ENCODE data around the gene ZNF638.
"Not testable (repeated sequence)": the region's sequence is repeated elsewhere in the genome, so short reads cannot be mapped to it uniquely, and the experiment has no call there.

ZNF638 gene

DNA sequence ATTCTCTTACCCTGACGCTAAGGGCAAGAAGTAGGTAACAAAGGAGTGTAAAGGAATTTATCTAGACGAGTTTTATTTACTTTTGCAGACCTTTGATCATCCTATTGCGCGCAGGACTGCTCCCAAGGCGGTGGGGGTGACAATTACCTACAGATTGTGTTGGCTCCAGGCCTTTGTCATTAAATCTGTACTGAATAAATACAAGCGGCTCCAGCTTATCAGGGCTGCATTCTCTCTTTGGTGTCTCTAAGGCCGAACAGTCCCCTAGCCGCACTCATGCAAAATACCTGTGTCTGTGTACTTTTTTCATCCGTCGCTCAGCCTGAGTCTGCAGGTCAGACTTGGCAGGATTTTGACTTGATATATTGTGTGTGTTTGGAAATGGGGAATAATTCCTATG, 63.9 kb downstream of the ZNF638 start:
- Histone ChIP-seq H3K9me3 (ENCODE audit: control insufficient read depth, low read length) (no peaks in the 10 kb centered on the region), H3K36me3 (ENCODE audit: control insufficient read depth, insufficient read depth, low read length) (peaks cover 82% of the 10 kb centered on the region), H3K27ac (ENCODE audit: low read depth, low read length, severe bottlenecking) (no peak overlapping the region), H3K4me1 (ENCODE audit: control insufficient read depth, insufficient read depth, low read length, poor library complexity, severe bottlenecking) (no peaks in the 10 kb centered on the region), H3K4me3 (ENCODE audit: extremely low read depth, insufficient read depth, low read length, poor library complexity, severe bottlenecking) (no peak overlapping the region)
- 97 to 99% methylated on average over 10 of the region's 10 CpGs for WGBS, 2 experiments (ENCODE audit: insufficient coverage in 2 of 2)

DNA sequence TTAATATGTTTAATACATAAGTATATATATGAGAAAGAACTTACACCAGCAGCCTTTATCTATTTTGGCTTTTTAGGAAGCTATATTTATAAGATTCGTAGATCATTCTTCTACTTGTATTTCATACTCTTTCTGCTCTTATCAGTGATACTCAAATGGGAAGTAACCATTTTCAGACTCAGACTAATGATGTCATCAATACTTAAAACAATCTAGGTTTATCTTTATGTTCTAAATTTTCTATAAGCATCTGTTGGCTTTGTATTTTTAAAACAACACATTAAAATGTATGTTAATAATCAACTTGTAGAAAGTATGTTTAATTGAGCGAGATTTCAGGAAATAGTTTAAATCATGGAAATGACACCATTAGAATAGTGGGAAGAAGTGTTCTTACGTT, 70.8 kb downstream of the ZNF638 start:
- WGBS, 2 experiments (ENCODE audit: insufficient coverage in 2 of 2) = 87 to 100% methylated on average over 2 of the region's 3 CpGs
- Histone ChIP-seq H3K4me1 (ENCODE audit: control insufficient read depth, insufficient read depth, low read length, poor library complexity, severe bottlenecking) (no peaks in the 10 kb centered on the region), H3K36me3 (ENCODE audit: control insufficient read depth, insufficient read depth, low read length) (peaks cover 54% of the 10 kb centered on the region)

GRCh38 chr2:71409611-71410010, 78.0 kb downstream of the ZNF638 start:
- no peak overlapping the region for H3K4me3 ChIP-seq (ENCODE audit: extremely low read depth, insufficient read depth, low read length, poor library complexity, severe bottlenecking)
- H3K36me3 ChIP-seq (ENCODE audit: control insufficient read depth, insufficient read depth, low read length) = peaks cover 42% of the 10 kb centered on the region
- no peaks in the 10 kb centered on the region for H3K9me3 ChIP-seq (ENCODE audit: control insufficient read depth, low read length)
- peaks cover 3% of the 10 kb centered on the region for H3K4me1 ChIP-seq (ENCODE audit: control insufficient read depth, insufficient read depth, low read length, poor library complexity, severe bottlenecking)
- no peak overlapping the region for H3K27ac ChIP-seq (ENCODE audit: low read depth, low read length, severe bottlenecking)
- 100% methylated on average over 1 of the region's 3 CpGs; no CpG with 5 or more reads in 1 of the 2 experiments for WGBS, 2 experiments (ENCODE audit: insufficient coverage in 2 of 2)

More for the DNA sequence above, 70.8 kb downstream of the ZNF638 start:
- H3K9me3 ChIP-seq (ENCODE audit: control insufficient read depth, low read length) = no peaks in the 10 kb centered on the region
- no peak overlapping the region for H3K4me3 ChIP-seq (ENCODE audit: extremely low read depth, insufficient read depth, low read length, poor library complexity, severe bottlenecking)
- no peak overlapping the region for H3K27ac ChIP-seq (ENCODE audit: low read depth, low read length, severe bottlenecking)

- no peak overlapping the region for H3K4me3 ChIP-seq (ENCODE audit: extremely low read depth, insufficient read depth, low read length, poor library complexity, severe bottlenecking)
- WGBS, 2 experiments (ENCODE audit: insufficient coverage in 2 of 2) = 92% methylated on average over 3 of the region's 4 CpGs
- H3K9me3 ChIP-seq (ENCODE audit: control insufficient read depth, low read length) = no peaks in the 10 kb centered on the region
- H3K27ac ChIP-seq (ENCODE audit: low read depth, low read length, severe bottlenecking) = no peak overlapping the region
- H3K36me3 ChIP-seq (ENCODE audit: control insufficient read depth, insufficient read depth, low read length) = peaks cover 37% of the 10 kb centered on the region
- peaks cover 3% of the 10 kb centered on the region for H3K4me1 ChIP-seq (ENCODE audit: control insufficient read depth, insufficient read depth, low read length, poor library complexity, severe bottlenecking)
Observed at GRCh38 chr2:71410696-71411095, 79.1 kb downstream of the ZNF638 start.

- Histone ChIP-seq H3K36me3 (ENCODE audit: control insufficient read depth, insufficient read depth, low read length) (peaks cover 16% of the 10 kb centered on the region), H3K4me3 (ENCODE audit: extremely low read depth, insufficient read depth, low read length, poor library complexity, severe bottlenecking) (peak overlapping the region; percentile 16)
- H3K4me1 ChIP-seq (ENCODE audit: control insufficient read depth, insufficient read depth, low read length, poor library complexity, severe bottlenecking); H3K9me3 ChIP-seq (ENCODE audit: control insufficient read depth, low read length); H3K27ac ChIP-seq (ENCODE audit: low read depth, low read length, severe bottlenecking): not testable (repeated sequence)
- WGBS, 2 experiments (ENCODE audit: insufficient coverage in 2 of 2) = no CpG with 5 or more reads among the region's 15 CpGs
Observed at GRCh38 chr2:71416866-71417265, 85.3 kb downstream of the ZNF638 start.

- peaks cover 5% of the 10 kb centered on the region for H3K4me1 ChIP-seq (ENCODE audit: control insufficient read depth, insufficient read depth, low read length, poor library complexity, severe bottlenecking)
- H3K4me3 ChIP-seq (ENCODE audit: extremely low read depth, insufficient read depth, low read length, poor library complexity, severe bottlenecking) = peak overlapping the region; percentile 16
- WGBS, 2 experiments (ENCODE audit: insufficient coverage in 2 of 2) = 0% methylated on average over 1 of the region's 16 CpGs; no CpG with 5 or more reads in 1 of the 2 experiments
- H3K27ac ChIP-seq (ENCODE audit: low read depth, low read length, severe bottlenecking) = peak overlapping the region; percentile 4
- peaks cover 18% of the 10 kb centered on the region for H3K36me3 ChIP-seq (ENCODE audit: control insufficient read depth, insufficient read depth, low read length)
- H3K9me3 ChIP-seq (ENCODE audit: control insufficient read depth, low read length) = no peaks in the 10 kb centered on the region
Observed at GRCh38 chr2:71417300-71418202, 86.0 kb downstream of the ZNF638 start.

- H3K4me3 ChIP-seq (ENCODE audit: extremely low read depth, insufficient read depth, low read length, poor library complexity, severe bottlenecking) = no peak overlapping the region
- no peaks in the 10 kb centered on the region for H3K9me3 ChIP-seq (ENCODE audit: control insufficient read depth, low read length)
- H3K27ac ChIP-seq (ENCODE audit: low read depth, low read length, severe bottlenecking) = no peak overlapping the region
- 67 to 94% methylated on average over 1 to 2 of the region's 4 CpGs for WGBS, 2 experiments (ENCODE audit: insufficient coverage in 2 of 2)
- peaks cover 32% of the 10 kb centered on the region for H3K36me3 ChIP-seq (ENCODE audit: control insufficient read depth, insufficient read depth, low read length)
- H3K4me1 ChIP-seq (ENCODE audit: control insufficient read depth, insufficient read depth, low read length, poor library complexity, severe bottlenecking) = peaks cover 5% of the 10 kb centered on the region
Observed at GRCh38 chr2:71419145-71419544, 87.6 kb downstream of the ZNF638 start.

DNA sequence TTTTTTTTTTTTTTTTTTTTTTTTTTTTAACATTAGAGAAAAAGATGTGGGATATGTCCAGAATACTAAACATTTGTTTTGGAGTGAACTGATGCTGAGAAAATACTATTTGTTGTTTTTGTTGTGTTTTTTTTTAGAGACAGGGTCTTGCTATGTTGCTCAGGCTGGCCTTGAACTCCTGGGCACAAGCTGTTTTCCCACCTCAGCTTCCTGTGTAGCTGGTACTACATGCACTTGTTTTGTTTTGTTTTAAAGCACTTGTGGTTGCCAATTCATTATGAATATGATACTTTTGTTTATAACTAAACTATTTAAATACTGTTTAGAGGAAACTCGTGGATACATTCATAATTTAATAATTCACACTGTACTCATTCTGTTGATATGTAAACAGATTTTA, 88.4 kb downstream of the ZNF638 start:
- Histone ChIP-seq H3K9me3 (ENCODE audit: control insufficient read depth, low read length) (no peaks in the 10 kb centered on the region), H3K36me3 (ENCODE audit: control insufficient read depth, insufficient read depth, low read length) (peaks cover 38% of the 10 kb centered on the region), H3K4me1 (ENCODE audit: control insufficient read depth, insufficient read depth, low read length, poor library complexity, severe bottlenecking) (peaks cover 5% of the 10 kb centered on the region), H3K4me3 (ENCODE audit: extremely low read depth, insufficient read depth, low read length, poor library complexity, severe bottlenecking) (no peak overlapping the region), H3K27ac (ENCODE audit: low read depth, low read length, severe bottlenecking) (no peak overlapping the region)
- WGBS, 2 experiments (ENCODE audit: insufficient coverage in 2 of 2) = no CpG with 5 or more reads among the region's 1 CpG

DNA sequence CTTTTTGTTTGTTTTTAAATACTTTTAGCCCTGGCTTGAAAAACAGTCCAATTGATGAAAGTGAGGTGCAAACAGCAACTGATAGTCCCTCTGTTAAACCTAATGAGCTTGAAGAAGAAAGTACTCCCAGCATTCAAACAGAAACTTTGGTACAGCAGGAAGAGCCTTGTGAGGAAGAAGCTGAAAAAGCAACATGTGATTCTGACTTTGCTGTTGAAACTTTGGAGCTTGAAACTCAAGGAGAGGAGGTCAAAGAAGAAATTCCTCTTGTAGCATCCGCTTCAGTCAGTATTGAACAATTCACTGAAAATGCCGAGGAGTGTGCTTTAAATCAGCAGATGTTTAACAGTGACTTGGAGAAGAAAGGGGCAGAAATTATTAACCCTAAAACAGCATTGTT, 91.2 kb downstream of the ZNF638 start:
- 92 to 100% methylated on average over 1 to 2 of the region's 2 CpGs for WGBS, 2 experiments (ENCODE audit: insufficient coverage in 2 of 2)
- Histone ChIP-seq H3K9me3 (ENCODE audit: control insufficient read depth, low read length) (no peaks in the 10 kb centered on the region), H3K27ac (ENCODE audit: low read depth, low read length, severe bottlenecking) (no peak overlapping the region), H3K4me1 (ENCODE audit: control insufficient read depth, insufficient read depth, low read length, poor library complexity, severe bottlenecking) (peaks cover 2% of the 10 kb centered on the region), H3K36me3 (ENCODE audit: control insufficient read depth, insufficient read depth, low read length) (peaks cover 55% of the 10 kb centered on the region), H3K4me3 (ENCODE audit: extremely low read depth, insufficient read depth, low read length, poor library complexity, severe bottlenecking) (no peak overlapping the region)

DNA sequence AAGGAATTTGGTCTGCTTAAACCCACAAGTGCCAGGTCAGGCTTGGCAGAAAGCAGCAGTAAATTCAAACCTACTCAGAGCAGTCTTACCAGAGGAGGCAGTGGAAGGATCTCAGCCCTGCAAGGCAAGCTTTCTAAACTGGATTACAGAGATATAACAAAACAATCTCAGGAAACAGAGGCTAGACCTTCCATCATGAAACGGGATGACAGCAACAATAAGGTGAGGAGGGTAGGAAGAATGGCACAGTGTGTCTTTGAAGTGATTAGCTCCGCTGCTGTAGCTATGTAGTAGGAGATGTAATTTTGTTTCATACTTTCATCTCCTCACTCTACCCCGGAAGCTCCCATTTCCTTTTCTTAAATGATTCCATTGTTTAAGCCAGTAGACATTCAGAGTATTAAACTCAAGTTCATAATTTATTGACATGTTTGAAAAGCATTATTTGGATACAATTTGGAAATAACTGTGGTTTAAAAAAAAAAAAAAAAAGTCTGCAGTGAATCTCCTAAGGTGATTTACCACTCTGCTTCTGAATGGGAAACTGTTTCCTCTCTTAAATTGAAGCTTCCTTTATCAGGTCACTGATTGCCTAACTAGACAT, 92.3 kb downstream of the ZNF638 start:
- Histone ChIP-seq H3K4me3 (ENCODE audit: extremely low read depth, insufficient read depth, low read length, poor library complexity, severe bottlenecking) (no peak overlapping the region), H3K27ac (ENCODE audit: low read depth, low read length, severe bottlenecking) (peak overlapping the region; percentile 23), H3K9me3 (ENCODE audit: control insufficient read depth, low read length) (no peaks in the 10 kb centered on the region), H3K4me1 (ENCODE audit: control insufficient read depth, insufficient read depth, low read length, poor library complexity, severe bottlenecking) (no peaks in the 10 kb centered on the region), H3K36me3 (ENCODE audit: control insufficient read depth, insufficient read depth, low read length) (peaks cover 63% of the 10 kb centered on the region)
- 67% methylated on average over 1 of the region's 3 CpGs; no CpG with 5 or more reads in 1 of the 2 experiments for WGBS, 2 experiments (ENCODE audit: insufficient coverage in 2 of 2)

GRCh38 chr2:71426721-71427120, 95.1 kb downstream of the ZNF638 start:
- no peaks in the 10 kb centered on the region for H3K9me3 ChIP-seq (ENCODE audit: control insufficient read depth, low read length)
- peaks cover 76% of the 10 kb centered on the region for H3K36me3 ChIP-seq (ENCODE audit: control insufficient read depth, insufficient read depth, low read length)
- WGBS, 2 experiments (ENCODE audit: insufficient coverage in 2 of 2) = 80 to 100% methylated on average over 1 of the region's 2 CpGs
- H3K4me3 ChIP-seq (ENCODE audit: extremely low read depth, insufficient read depth, low read length, poor library complexity, severe bottlenecking) = no peak overlapping the region
- no peaks in the 10 kb centered on the region for H3K4me1 ChIP-seq (ENCODE audit: control insufficient read depth, insufficient read depth, low read length, poor library complexity, severe bottlenecking)
- H3K27ac ChIP-seq (ENCODE audit: low read depth, low read length, severe bottlenecking) = no peak overlapping the region
